WTC11 (cell line): ENCODE measurements around the gene PLXNB1.

ENCODE experiments used
- CTCF ChIP-seq: fragments of 200-600 bp; IDR thresholded peaks from 2 replicates; pipeline ENCODE4 v1.8.0; 2022; ENCODE audit warnings: antibody characterized with exemption
- HMGXB4 ChIP-seq: sonication (generic); formaldehyde crosslinking; IDR thresholded peaks from 2 replicates; pipeline ENCODE4 v1.8.1; 2023; ENCODE audit warnings: mild to moderate bottlenecking, moderate library complexity, missing genetic modification reagents
- PREB ChIP-seq: sonication (generic); formaldehyde crosslinking; IDR thresholded peaks from 2 replicates; pipeline ENCODE4 v1.8.1; 2022; ENCODE audit warnings: mild to moderate bottlenecking, missing genetic modification reagents, moderate library complexity, borderline replicate concordance
- RELA ChIP-seq: sonication (generic); formaldehyde crosslinking; IDR thresholded peaks from 2 replicates; pipeline ENCODE4 v1.8.1; 2022; ENCODE audit warnings: missing genetic modification reagents, mild to moderate bottlenecking, borderline replicate concordance
- USF2 ChIP-seq: sonication (generic); formaldehyde crosslinking; IDR thresholded peaks from 2 replicates; pipeline ENCODE4 v1.8.1; 2023; ENCODE audit warnings: mild to moderate bottlenecking, missing genetic modification reagents, moderate library complexity
- ZNF416 ChIP-seq: fragments of 250-450 bp; sonication (Bioruptor Pico); IDR thresholded peaks from 2 replicates; pipeline ENCODE4 v1.9.0; 2021; ENCODE audit warnings: mild to moderate bottlenecking, inconsistent platforms
- ZNF512 ChIP-seq: sonication (generic); formaldehyde crosslinking; IDR thresholded peaks from 2 replicates; pipeline ENCODE4 v1.8.1; 2022; ENCODE audit warnings: missing genetic modification reagents, borderline replicate concordance

- TF ChIP-seq CTCF (no peak), RELA (no peak), PREB (CRISPR knock-in tag) (no peak), ZNF512 (CRISPR knock-in tag) (no peak), HMGXB4 (CRISPR knock-in tag) (no peak), USF2 (no peak), ZNF416 (CRISPR knock-in tag) (0 out of 2 replicates have a peak, but pooled peaks have one; percentile 18)
Measured at GRCh38 chr3:48428572-48429316, 1.1 kb downstream of the PLXNB1 start.
